Activated CD8-positive, alpha-beta memory T cell treated with anti-CD3 and anti-CD28 coated beads, Interleukin-2, amount 50 U/mL, for 1 hour (primary cell): ENCODE measurements around the gene CDCA7L.

Source experiments
- DNase-seq: peaks from one replicate; pipeline ENCODE4 v3.0.0-alpha.2; 2020; ENCODE audit errors: extremely low read depth

The CDCA7L gene

GRCh38 chr7:21945454-21946221, at the start of gene CDCA7L:
TSS of gene CDCA7L (minus strand) at chr7:21945899. CDS start at chr7:21945804, 95 bp downstream.
- DNase-seq: no peak

DNA sequence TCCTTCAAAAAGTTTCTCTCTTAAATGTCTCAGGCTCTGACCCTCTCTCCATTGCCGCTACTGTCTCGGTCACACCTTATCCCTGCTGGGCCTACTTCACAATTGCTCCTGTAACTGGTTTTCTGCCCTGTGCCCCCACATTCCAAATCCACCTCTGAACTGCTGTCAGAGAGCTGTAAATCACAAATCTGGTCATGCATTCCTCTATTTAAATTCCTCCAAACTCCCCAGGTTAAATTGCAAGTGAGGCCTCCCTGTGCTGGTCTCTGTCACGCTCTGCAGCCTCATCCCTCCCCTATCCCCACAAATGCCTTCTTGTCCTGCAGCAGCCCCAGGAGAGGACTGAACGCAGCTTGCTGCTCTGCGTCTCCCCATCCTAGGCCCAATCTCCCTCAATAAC, 40.4 kb upstream of the CDCA7L start:
- DNase-seq: no peak

- DNase-seq: no peak
Observed at GRCh38 chr7:21984042-21984441, 38.3 kb upstream of the CDCA7L start.

- no peak for DNase-seq
Observed at GRCh38 chr7:21983056-21983455, 37.4 kb upstream of the CDCA7L start.

DNA sequence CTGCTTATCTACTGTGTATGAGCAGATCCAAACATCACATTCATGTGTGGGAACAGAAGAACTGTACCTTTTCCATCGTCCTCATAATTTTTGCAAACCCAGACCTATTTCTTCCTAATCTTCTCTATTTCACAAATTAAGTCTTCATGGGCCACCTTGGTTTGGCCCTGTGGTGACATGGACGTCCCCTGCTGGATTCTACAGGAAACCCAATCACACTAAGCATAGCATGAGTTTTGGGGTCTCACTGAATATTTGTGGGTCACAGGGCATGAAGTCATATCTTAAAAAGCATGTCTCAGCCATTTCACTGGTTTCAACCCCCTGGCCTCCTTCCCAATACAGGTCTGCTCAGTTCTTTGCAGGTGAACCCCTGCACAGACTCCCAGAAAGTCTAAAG, 35.8 kb upstream of the CDCA7L start:
- DNase-seq: no peak

DNA sequence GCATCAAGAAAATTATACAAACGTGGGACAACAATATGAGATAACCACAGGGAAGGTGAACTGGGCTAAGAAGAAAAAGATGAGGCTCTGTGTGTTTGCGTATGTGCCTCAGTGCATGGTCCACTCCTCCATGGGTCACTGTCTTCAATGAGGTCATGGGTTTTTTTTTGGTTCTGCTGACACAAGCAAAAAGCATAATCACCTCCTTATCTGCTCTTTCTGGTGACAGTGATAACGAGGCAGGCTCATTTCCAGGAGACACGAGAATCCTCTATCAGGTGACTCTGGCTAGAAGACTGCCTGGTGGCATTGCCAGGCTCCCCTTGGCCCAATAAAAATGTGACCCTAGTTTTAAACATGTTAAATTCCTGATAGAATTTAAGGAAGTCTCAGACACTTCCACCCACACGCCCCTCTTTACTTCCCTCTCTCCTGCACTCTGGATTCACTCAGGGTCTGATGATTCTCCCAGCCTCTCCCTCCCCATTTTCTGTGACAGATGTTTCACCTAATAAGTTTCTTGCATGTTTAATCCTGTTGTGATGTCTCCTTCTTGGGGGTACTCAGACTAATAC, 35.3 kb upstream of the CDCA7L start:
- no peak for DNase-seq

GRCh38 chr7:21972397-21972784, 26.7 kb upstream of the CDCA7L start:
- no peak for DNase-seq

DNA sequence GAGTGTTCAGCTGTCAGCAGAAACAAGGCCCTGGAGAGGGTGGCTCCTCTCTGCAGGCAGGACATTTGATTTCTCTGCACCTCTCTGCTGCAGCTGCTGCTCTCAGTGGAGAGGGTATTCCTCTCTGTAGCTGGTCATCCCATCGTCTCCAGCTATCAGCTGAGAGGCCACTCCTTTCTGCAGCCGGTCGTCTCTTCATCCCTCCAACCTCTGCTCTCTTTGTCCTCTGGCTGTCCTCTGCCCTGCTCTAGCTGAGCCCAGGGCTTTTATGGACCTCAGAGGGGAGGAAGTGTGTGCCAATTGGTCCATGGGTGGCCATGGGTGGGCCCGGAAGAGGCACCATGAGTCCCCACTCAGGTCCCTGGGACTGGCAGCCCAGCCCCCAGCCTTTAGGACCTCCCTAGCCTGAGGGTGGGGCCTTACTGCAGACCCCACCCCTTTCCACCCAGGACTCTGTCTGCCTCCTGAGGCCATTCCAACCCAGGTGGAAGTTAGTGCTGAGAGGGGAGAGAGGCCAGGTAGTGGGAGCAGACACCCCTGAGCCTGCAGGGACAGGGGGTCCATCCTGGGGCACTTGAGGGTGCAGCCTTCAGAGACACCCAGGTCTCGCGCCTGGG, 26.2 kb upstream of the CDCA7L start:
- DNase-seq: no peak

DNA sequence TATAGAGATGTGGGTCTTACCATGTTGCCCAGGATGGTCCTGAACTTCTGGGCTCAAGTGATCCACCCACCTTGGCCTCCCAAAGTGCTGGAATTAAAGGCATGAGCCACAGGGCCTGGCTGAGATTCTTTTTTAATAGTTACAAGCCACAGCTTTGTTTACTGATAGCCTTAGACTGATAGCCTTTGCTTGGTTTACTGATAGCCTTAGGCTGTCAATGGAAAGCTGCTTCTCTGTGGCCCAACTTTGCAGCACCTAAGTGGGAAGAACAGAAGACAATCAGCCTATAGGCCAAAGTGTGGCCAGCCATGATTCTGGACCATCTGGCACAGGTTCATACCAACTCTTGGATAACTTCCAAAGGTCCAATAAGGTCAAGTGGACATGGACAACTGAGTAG, 24.1 kb upstream of the CDCA7L start:
- DNase-seq: no peak

DNA sequence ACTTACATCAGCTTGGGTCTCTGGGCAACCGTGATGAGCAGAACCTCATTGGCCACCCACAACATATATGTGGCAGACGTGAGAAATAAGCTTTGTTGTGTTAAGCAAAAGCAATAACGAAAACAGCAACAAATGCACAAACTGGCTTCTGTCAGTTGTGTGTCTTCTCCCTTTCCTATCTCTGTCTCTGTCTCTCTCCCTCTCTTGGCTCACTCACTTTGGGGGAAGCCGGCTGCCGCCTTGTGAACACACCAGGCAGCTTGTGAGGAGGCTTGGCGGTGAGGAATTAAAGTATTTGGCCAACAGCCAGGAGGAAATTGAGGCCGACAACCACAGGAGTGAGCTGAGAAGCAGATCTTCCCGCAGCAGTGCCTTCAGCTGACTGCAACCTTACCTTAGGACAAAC, 21.9 kb upstream of the CDCA7L start:
- DNase-seq: no peak

- no peak for DNase-seq
Observed at GRCh38 chr7:21966271-21966670, 20.6 kb upstream of the CDCA7L start.

GRCh38 chr7:21965291-21965690, 19.6 kb upstream of the CDCA7L start:
- DNase-seq: no peak

DNA sequence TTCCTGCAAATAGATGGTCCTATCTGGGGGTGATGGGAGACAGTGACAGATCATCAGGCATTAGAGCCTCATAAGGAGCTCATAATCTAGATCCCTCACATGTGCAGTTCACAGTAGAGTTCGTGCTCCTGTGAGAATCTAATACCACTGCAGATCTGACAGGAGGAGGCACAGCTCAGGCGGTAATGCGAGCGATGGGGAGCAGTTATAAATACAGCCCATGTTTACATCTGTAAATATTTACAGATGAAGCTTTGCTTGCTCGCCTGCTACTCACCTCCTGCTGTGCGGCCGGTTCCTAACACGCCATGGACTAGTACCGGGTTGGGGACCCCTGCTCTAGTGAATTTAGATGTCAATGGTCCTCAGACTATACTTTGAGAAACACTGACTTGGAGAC, 17.0 kb upstream of the CDCA7L start:
- no peak for DNase-seq

DNA sequence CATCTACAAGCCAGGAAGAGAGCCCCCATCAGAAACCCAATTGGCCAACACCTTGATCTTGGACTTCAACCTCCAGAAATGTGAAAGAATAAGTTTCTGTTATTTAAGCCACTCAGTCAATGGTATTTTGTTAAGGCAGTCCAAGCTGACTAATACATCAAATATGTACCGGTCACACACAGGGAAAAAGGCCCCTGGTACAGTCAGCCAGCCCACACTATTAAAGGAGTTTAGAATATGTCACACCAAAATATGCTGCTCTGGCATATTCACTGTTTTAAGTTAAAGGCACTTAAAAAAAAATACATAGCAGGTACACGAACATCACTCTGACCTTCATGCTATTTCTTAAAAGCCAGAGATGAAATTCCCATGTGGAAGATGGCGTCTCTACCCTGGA, 15.2 kb upstream of the CDCA7L start:
- no peak for DNase-seq

DNA sequence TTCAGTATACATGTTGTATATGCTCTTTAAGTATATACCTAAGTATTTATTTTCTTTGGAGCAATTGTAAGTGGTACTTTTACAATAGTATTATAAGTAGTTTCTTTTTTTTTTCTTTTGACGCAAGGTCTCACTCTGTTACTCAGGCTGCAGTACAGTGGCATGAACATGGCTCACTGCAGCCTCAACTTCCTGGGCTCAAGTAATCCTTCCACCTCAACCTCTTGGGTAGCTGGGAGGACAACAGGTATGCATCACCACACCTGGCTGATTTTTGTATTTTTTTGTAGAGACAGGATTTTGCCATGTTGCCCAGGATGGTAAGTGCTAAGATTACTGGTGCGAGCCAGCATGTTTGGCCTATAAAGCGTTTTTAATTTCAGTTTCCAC, 13.7 kb upstream of the CDCA7L start:
- no peak for DNase-seq

- no peak for DNase-seq
Observed at GRCh38 chr7:21953781-21954180, 8.1 kb upstream of the CDCA7L start.

DNA sequence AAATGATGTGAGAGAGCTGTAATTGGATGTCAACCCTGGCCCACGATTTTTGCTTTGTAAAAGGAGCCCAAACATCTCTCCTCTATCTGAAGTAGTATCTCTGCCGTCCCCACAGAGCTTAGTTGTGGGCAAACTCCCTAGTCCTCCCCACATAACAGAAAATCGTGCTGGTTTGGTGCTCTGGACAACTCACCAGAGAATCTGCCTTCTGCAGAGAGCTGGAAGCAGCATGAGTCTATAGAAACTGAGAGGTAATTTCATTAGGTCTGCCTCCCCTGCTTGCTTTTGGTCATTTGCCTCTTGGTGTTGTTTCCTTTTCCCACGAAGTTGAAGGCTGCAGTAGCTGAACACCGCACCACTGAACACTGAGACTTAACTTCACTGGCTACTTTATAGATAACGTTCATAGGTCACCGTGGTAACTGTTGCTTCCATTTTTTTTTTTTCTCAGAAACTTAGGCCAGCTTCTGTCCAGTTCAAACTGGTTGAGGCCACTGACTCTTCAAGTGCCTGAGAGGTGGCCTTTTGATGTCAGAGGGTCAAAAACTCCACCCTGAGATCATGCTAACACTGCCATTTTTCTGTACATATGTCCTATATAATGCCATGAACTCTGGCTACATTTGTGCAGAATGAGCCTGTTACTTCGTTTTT, 3.3 kb upstream of the CDCA7L start:
- no peak for DNase-seq

DNA sequence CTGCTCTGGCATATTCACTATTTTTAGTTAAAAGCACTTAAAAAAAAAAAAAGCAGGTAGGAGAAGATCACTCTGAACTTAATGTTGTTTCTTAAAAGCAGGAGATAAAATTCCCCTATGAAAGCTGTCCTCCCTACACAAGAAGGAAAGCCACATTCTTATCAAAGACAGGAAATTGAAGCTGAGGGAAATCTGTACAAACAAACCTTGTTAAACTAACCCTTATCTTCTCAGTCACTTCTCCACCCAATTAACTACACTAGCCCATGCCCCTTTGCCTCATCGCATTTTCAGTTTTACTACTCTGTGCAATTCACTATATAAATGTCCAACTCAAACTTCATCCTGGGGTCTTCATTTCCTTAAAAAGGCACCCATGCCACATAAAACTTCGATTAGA, 2.7 kb upstream of the CDCA7L start:
- no peak for DNase-seq

DNA sequence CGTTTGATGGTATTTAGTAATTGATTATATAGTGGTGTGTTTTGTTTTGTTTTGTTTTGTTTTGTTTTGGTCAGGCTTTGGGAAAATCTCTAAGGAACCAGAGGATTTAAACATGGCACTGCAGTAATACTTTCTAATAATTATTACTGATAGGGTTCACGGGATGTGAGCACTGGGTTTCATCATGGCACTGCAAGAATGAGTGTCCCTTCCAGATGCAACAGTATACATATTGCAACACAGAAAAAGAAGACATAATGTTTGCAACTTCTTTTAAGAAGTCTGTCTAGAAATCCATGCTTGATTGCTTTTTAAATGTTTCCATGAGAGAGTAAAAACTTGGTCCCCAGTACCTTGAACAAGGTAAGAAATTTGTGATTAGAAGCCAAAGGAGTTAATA, 2.2 kb upstream of the CDCA7L start:
- DNase-seq: no peak

- no peak for DNase-seq
Observed at GRCh38 chr7:21947056-21947455, 1.4 kb upstream of the CDCA7L start.

DNA sequence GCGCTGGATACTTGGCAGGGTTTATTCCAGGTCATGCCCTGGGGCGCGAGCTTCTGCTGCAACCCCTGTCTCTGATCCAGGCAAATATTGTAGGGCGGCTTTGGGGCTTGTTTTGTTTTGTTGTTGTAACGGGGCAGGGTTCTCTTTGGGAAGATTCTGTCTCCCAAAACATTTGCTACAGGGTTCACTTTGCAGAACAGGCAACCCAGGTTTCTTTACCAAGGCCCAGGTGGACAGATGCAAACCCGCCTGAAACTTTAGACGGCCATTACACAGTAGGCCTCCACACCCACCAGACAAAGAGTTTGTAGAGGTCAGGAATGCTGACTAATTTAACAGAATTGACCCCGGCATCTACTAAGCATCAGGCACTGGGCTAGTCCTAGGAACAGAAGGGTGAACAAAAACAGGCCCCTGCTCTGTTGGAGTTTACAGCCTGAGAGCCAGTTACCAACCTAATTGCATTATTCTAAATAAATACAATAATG, 567 bp upstream of the CDCA7L start:
- no peak for DNase-seq

- no peak for DNase-seq
Observed at GRCh38 chr7:21944616-21945453, 864 bp downstream of the CDCA7L start.
